Brain microvascular endothelial cell (primary cell): Measurements from ENCODE around the gene STAG2.

ENCODE experiments used
- DNase-seq: peaks from one replicate; pipeline ENCODE4 v3.0.0-alpha.2; 2020
- H3K27ac ChIP-seq: fragments of 250-450 bp; sonication (Bioruptor Pico); 2 replicates; pipeline ENCODE4 v1.5.1; 2020; ENCODE audit warnings: mild to moderate bottlenecking, moderate library complexity
- H3K27me3 ChIP-seq: fragments of 250-450 bp; sonication (Bioruptor Pico); replicated peaks from 2 replicates; pipeline ENCODE4 v1.5.1; 2020; ENCODE audit warnings: mild to moderate bottlenecking
- H3K36me3 ChIP-seq: fragments of 250-450 bp; sonication (Bioruptor Pico); replicated peaks from 2 replicates; pipeline ENCODE4 v1.5.1; 2020; ENCODE audit warnings: mild to moderate bottlenecking
- H3K4me3 ChIP-seq: 2 replicates; pipeline ENCODE4 v1.5.1; 2011; ENCODE audit warnings: low read depth, mild to moderate bottlenecking, control low read depth, low read length, moderate library complexity
- in situ Hi-C: cut with HindIII; loops from 2 replicates; pipeline ENCODE4 v1.10.0; 2017; ENCODE audit warnings: low sequenced_read_pairs, low pct_ligation_motif_present
- TF ChIP-seq, protein P1 (sequence below): IDR thresholded peaks from 2 replicates; pipeline ENCODE4 v1.5.1; 2011; ENCODE audit warnings: low read depth, mild to moderate bottlenecking, moderate library complexity, low read length, control low read depth, inconsistent platforms; ENCODE audit errors: missing control alignments

STAG2 gene

DNA sequence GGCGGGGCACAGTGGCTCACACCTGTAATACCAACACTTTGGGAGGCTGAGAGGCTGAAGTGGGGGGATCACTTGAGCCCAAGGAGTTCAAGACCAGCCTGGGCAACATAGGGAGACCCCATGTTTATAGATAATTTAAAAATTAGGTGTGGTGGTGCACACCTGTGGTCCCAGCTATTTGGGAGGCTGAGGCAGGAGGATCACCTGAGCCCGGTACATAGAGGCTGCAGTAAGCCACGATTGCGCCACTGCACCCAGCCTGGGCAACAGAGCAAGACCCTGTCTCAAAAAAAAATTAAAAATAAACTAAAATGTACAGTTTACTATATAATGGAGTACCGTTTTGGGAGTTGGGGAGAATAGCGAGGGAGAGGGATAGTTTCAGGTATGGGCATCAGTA is 4.2 kb downstream of the STAG2 start:
- Histone ChIP-seq H3K4me3 (no peak overlapping the region), H3K36me3 (no peaks in the 10 kb centered on the region), H3K27ac (no peak overlapping the region), H3K27me3 (no peaks in the 10 kb centered on the region)
- no peak for DNase-seq
- in situ Hi-C loops, result no loop called here
- TF ChIP-seq, protein P1, sequence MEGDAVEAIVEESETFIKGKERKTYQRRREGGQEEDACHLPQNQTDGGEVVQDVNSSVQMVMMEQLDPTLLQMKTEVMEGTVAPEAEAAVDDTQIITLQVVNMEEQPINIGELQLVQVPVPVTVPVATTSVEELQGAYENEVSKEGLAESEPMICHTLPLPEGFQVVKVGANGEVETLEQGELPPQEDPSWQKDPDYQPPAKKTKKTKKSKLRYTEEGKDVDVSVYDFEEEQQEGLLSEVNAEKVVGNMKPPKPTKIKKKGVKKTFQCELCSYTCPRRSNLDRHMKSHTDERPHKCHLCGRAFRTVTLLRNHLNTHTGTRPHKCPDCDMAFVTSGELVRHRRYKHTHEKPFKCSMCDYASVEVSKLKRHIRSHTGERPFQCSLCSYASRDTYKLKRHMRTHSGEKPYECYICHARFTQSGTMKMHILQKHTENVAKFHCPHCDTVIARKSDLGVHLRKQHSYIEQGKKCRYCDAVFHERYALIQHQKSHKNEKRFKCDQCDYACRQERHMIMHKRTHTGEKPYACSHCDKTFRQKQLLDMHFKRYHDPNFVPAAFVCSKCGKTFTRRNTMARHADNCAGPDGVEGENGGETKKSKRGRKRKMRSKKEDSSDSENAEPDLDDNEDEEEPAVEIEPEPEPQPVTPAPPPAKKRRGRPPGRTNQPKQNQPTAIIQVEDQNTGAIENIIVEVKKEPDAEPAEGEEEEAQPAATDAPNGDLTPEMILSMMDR, result no peak

DNA sequence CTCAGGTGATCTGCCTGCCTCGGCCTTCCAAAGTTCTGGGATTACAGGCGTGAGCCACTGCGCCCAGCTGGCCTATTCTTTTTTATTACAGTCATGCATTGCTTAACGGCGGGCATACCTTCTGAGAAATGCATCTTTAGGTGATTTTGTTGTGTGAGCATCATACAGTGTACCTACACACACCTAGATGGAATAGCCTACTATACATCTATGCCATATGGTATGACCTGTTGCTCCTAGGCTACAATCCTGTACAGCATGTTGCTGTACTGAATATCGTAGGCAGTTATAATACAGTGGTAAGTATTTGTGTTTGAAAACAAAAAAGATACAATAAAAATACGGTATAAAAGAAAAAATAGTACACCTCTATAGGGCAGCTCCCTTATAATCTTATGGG is 6.0 kb downstream of the STAG2 start:
- Histone ChIP-seq H3K27me3 (no peaks in the 10 kb centered on the region), H3K36me3 (no peaks in the 10 kb centered on the region), H3K4me3 (no peak overlapping the region), H3K27ac (no peak overlapping the region)
- DNase-seq, result no peak
- in situ Hi-C loops, result no loop called here
- TF ChIP-seq, protein P1, result no peak

DNA sequence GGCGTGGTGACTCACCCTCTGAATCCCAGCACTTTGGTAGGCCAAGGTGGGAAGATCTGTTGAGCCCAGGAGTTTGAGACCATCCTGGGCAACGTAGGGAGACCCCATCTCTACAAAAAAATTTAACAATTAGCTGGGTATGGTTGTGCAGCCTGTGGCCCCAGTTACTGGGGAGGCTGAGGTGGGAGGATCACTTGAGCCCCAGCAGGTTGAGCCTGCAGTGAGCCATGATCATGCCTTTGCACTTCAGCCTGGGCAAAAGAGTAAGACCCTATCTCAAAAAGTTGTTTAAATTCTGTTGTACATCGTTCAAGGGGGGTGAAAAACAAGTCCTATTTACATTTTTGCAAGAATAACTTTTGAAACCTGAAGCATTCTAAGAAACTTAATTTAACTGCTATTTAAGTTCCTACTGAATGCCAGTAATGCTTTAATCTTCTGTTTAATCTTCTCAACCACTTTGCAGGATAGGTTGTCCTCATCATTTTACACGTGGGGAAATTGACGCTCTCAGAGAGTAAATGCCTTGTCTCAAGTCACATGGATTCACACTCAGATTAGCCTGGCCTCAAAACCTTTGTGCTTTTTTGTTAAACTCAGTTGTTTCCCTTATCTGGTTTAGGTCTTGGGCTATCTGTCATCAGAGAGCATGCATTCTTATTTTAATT is 7.0 kb downstream of the STAG2 start:
- Histone ChIP-seq H3K27ac (no peak overlapping the region), H3K27me3 (no peaks in the 10 kb centered on the region), H3K4me3 (no peak overlapping the region), H3K36me3 (no peaks in the 10 kb centered on the region)
- DNase-seq, result no peak
- in situ Hi-C loops, result no loop called here
- TF ChIP-seq, protein P1, result no peak

DNA sequence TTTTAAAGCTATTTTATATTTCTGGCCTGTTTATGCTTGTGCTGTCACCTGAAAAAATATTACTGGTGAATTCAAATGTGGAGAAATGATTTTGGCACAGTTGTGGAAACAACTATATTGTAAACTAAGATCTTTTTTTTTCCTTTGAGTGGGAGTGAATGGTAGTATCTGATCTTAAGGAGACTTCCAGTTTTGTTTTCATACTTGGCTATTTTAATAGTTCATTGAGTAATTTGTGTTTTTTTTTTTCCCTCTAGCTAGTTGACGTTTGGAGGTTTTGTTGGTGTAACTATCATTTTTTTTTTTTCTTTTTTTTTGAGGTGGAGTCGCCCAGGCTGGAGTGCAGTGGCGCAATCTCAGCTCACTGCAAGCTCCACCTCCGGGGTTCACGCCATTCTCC is 10.5 kb downstream of the STAG2 start:
- Histone ChIP-seq H3K27me3 (no peaks in the 10 kb centered on the region), H3K27ac (no peak overlapping the region), H3K36me3 (no peaks in the 10 kb centered on the region), H3K4me3 (no peak overlapping the region)
- in situ Hi-C loops, result no loop called here
- DNase-seq, result no peak
- TF ChIP-seq, protein P1, result no peak

DNA sequence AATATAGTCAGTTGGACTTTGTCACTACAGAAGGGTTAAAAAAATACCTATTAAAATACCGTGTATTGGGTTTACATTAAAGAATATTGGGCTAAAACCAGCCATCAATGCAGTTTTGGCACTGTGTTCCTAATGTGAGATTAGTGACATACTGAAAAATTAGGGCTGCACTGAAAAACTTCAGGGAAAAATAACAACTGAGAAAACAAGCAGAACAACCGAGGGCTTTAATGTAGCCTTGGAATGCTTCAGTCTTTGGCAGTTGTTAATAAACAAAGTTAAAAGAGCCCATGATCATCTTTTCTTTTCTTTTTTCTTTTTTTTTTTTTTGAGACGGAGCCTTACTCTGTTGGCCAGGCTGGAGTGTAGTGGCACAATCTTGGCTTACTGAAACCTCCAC is 12.4 kb downstream of the STAG2 start:
- no peaks in the 10 kb centered on the region for H3K27me3 ChIP-seq
- in situ Hi-C loops, result no loop called here
- TF ChIP-seq, protein P1, result no peak

DNA sequence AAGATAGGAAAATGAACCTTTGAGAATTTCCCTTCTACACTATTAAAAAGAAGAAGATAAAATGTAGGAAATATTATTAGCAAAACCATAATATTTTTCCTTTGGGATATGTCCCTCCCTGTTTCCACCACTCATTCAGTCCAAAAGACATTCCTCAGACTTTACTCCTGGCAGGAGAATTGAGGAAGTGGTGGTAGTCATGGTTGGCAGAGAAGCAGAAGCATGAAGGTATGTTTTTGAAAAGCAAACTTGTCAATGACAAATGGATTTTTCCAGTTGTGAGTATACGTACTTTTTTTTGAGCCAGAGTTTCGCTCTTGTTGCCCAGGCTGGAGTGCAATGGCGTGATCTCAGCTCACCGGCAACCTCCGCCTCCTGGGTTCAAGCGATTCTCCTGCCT is 13.7 kb downstream of the STAG2 start:
- in situ Hi-C loops, result no loop called here
- no peaks in the 10 kb centered on the region for H3K36me3 ChIP-seq
- TF ChIP-seq, protein P1, result no peak
- DNase-seq, result no peak
- no peak overlapping the region for H3K4me3 ChIP-seq
- no peaks in the 10 kb centered on the region for H3K27me3 ChIP-seq
- H3K27ac ChIP-seq, result no peak overlapping the region

More for the DNA sequence above, 12.4 kb downstream of the STAG2 start:
- Histone ChIP-seq H3K36me3 (no peaks in the 10 kb centered on the region), H3K27ac (no peak overlapping the region), H3K4me3 (no peak overlapping the region)
- no peak for DNase-seq
